ENCODE results near the gene CDK2AP2.

CDK2AP2 gene

DNA sequence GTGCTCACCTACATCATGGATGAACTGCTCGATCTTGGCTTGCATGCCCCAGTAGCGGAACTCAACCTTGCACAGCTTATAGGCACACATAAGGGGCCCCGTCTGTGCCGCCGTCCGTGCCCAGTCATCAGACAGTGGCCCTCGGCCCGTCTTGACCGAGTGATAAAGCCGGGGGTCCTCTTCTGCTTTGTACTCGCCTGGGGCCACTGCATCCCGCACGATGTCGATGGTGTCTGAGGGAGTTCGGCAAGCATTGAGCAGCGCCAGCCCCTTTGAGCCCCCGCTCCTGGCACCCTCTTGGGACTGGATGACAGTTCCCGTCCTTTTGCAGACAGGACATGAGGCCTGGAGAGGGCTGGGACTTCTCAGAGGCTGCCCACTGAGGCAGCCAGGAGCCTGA lies 6.1 kb downstream of the CDK2AP2 start:
- H3K4me1 ChIP-seq (ENCODE audit: control insufficient read depth, insufficient read depth, low read length) = peaks cover 18% of the 10 kb centered on the region
- no peaks in the 10 kb centered on the region for H3K9me3 ChIP-seq (ENCODE audit: control insufficient read depth, insufficient read depth, low read depth, low read length)
- no peak overlapping the region for H3K9ac ChIP-seq (ENCODE audit: low read length)
- peaks cover 36% of the 10 kb centered on the region for H3K36me3 ChIP-seq (ENCODE audit: control insufficient read depth, insufficient read depth, low read length)
- H3K4me3 ChIP-seq (ENCODE audit: low read depth, low read length) = no peak overlapping the region
- H3K27ac ChIP-seq (ENCODE audit: low read depth, low read length) = no peak overlapping the region
- peaks cover 8% of the 10 kb centered on the region for H3K27me3 ChIP-seq (ENCODE audit: control insufficient read depth, insufficient read depth, low read length)

GRCh38 chr11:67500831-67501715 lies 6.9 kb downstream of the CDK2AP2 start:
- Histone ChIP-seq H3K4me1 (ENCODE audit: control insufficient read depth, insufficient read depth, low read length) (peaks cover 13% of the 10 kb centered on the region), H3K27me3 (ENCODE audit: control insufficient read depth, insufficient read depth, low read length) (peaks cover 8% of the 10 kb centered on the region), H3K4me3 (ENCODE audit: low read depth, low read length) (no peak overlapping the region), H3K36me3 (ENCODE audit: control insufficient read depth, insufficient read depth, low read length) (peaks cover 42% of the 10 kb centered on the region), H3K9ac (ENCODE audit: low read length) (no peak overlapping the region), H3K27ac (ENCODE audit: low read depth, low read length) (no peak overlapping the region), H3K9me3 (ENCODE audit: control insufficient read depth, insufficient read depth, low read depth, low read length) (no peaks in the 10 kb centered on the region)

- Histone ChIP-seq H3K27ac (ENCODE audit: low read depth, low read length) (no peak overlapping the region), H3K36me3 (ENCODE audit: control insufficient read depth, insufficient read depth, low read length) (peaks cover 48% of the 10 kb centered on the region), H3K9me3 (ENCODE audit: control insufficient read depth, insufficient read depth, low read depth, low read length) (no peaks in the 10 kb centered on the region), H3K27me3 (ENCODE audit: control insufficient read depth, insufficient read depth, low read length) (peaks cover 8% of the 10 kb centered on the region), H3K4me1 (ENCODE audit: control insufficient read depth, insufficient read depth, low read length) (peaks cover 7% of the 10 kb centered on the region), H3K9ac (ENCODE audit: low read length) (no peak overlapping the region), H3K4me3 (ENCODE audit: low read depth, low read length) (no peak overlapping the region)
Measured at GRCh38 chr11:67500484-67500821, 7.5 kb downstream of the CDK2AP2 start.

GRCh38 chr11:67499808-67500483 lies 8.0 kb downstream of the CDK2AP2 start:
- peaks cover 51% of the 10 kb centered on the region for H3K36me3 ChIP-seq (ENCODE audit: control insufficient read depth, insufficient read depth, low read length)
- no peaks in the 10 kb centered on the region for H3K9me3 ChIP-seq (ENCODE audit: control insufficient read depth, insufficient read depth, low read depth, low read length)
- H3K4me3 ChIP-seq (ENCODE audit: low read depth, low read length) = no peak overlapping the region
- no peak overlapping the region for H3K27ac ChIP-seq (ENCODE audit: low read depth, low read length)
- no peak overlapping the region for H3K9ac ChIP-seq (ENCODE audit: low read length)
- peaks cover 8% of the 10 kb centered on the region for H3K27me3 ChIP-seq (ENCODE audit: control insufficient read depth, insufficient read depth, low read length)
- H3K4me1 ChIP-seq (ENCODE audit: control insufficient read depth, insufficient read depth, low read length) = peaks cover 5% of the 10 kb centered on the region

GRCh38 chr11:67498544-67498972 lies 9.4 kb downstream of the CDK2AP2 start:
- no peak overlapping the region for H3K9ac ChIP-seq (ENCODE audit: low read length)
- peaks cover 2% of the 10 kb centered on the region; the same call in 1 of the 2 replicates for H3K4me1 ChIP-seq (ENCODE audit: control insufficient read depth, insufficient read depth, low read length)
- H3K36me3 ChIP-seq (ENCODE audit: control insufficient read depth, insufficient read depth, low read length) = peaks cover 59% of the 10 kb centered on the region
- H3K9me3 ChIP-seq (ENCODE audit: control insufficient read depth, insufficient read depth, low read depth, low read length) = no peaks in the 10 kb centered on the region
- H3K4me3 ChIP-seq (ENCODE audit: low read depth, low read length) = no peak overlapping the region
- no peak overlapping the region for H3K27ac ChIP-seq (ENCODE audit: low read depth, low read length)
- peaks cover 4% of the 10 kb centered on the region for H3K27me3 ChIP-seq (ENCODE audit: control insufficient read depth, insufficient read depth, low read length)

DNA sequence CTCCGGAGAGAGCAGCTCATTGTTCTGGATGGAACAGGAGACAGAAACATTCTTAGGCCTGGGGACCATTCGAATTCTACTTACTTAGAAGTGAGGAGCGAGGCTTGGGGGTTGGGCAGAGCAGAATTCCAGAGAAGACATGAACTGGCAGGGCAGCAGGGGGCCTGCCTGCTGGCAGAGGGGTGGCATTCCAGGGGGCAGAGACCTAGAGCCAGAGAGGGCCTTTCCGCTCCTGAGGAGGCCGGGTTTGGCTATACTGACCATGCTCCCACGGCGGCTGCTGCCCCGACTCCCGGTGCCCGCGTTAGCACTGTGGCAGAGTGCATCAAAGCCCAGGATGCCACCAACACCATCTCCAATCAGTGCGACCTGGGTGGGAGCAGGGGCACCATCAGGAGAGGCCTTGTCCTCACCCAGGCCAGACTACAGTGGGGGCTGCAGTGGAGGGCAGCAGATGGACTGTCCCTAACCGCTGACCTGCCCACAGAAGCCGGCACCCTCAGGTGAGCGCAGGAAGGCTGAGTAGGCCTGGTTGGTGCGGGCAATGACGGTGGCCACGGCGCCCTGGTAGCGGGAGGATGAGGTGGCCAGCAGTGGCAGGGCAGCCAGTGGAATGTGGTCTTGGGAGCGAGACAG lies 10.2 kb downstream of the CDK2AP2 start:
- Histone ChIP-seq H3K4me1 (ENCODE audit: control insufficient read depth, insufficient read depth, low read length) (no peaks in the 10 kb centered on the region), H3K27me3 (ENCODE audit: control insufficient read depth, insufficient read depth, low read length) (no peaks in the 10 kb centered on the region), H3K9me3 (ENCODE audit: control insufficient read depth, insufficient read depth, low read depth, low read length) (no peaks in the 10 kb centered on the region), H3K9ac (ENCODE audit: low read length) (no peak overlapping the region), H3K36me3 (ENCODE audit: control insufficient read depth, insufficient read depth, low read length) (peaks cover 63% of the 10 kb centered on the region), H3K27ac (ENCODE audit: low read depth, low read length) (no peak overlapping the region), H3K4me3 (ENCODE audit: low read depth, low read length) (no peak overlapping the region)

DNA sequence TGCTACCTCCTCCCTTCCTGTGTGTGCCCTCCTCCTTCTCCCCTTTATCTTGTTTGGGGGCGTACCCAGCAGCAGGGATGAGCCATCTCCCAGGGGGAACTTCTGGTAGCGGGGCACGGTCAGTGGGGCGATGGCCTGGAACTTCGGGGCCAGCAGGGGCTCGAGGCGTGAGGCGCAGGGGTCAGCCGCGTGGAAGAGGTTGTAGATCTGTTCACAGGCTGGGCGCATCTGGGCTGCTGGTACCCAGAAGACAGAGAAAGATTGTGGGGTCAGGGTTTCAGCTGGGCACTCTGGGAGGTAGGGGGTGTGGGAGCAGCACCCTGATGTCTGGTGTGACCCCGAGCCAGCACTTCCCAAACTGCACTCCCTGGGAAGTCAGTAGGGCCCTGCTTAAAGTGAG lies 11.8 kb downstream of the CDK2AP2 start:
- Histone ChIP-seq H3K9ac (ENCODE audit: low read length) (no peak overlapping the region), H3K9me3 (ENCODE audit: control insufficient read depth, insufficient read depth, low read depth, low read length) (no peaks in the 10 kb centered on the region), H3K27me3 (ENCODE audit: control insufficient read depth, insufficient read depth, low read length) (no peaks in the 10 kb centered on the region), H3K4me1 (ENCODE audit: control insufficient read depth, insufficient read depth, low read length) (no peaks in the 10 kb centered on the region), H3K27ac (ENCODE audit: low read depth, low read length) (no peak overlapping the region), H3K4me3 (ENCODE audit: low read depth, low read length) (no peak overlapping the region), H3K36me3 (ENCODE audit: control insufficient read depth, insufficient read depth, low read length) (peaks cover 73% of the 10 kb centered on the region)

DNA sequence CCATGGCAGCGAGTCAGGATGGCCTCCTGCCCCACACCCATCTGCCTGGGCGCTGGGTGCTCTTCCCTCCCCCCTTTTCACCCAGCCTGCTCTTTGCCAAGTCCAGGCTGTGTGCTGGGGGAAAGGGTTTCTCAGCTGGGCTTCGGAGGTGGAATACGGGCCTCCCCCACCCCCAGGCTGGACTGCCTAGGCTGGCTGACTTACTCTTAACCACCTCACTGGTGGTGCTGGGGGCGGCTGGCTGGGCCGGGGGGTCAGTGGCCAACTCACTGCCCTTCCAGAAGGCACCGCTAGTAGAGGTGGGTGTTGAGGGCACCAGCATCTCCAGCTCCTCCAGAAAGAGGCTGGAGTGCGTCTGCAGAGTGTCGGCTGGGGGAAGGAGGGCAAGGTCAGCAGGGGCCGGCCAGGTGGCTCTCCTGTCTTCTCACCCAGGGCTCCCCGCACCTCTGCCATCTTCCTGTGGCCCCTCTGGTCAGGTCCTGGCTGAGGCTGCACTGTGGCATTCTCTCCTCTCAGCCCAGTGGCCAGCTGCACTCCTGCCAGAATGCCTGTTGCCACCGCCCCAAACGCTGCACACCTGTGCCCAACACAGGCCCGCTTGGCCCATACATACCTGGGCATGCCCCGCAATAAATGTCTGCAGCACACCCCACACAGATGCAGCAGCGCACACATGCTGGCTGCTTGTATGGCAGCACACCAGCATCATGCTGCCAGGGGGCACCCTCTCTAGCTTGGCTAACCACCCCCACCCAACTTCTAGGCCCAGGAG lies 12.5 kb downstream of the CDK2AP2 start:
- Histone ChIP-seq H3K27me3 (ENCODE audit: control insufficient read depth, insufficient read depth, low read length) (no peaks in the 10 kb centered on the region), H3K4me3 (ENCODE audit: low read depth, low read length) (no peak overlapping the region), H3K9ac (ENCODE audit: low read length) (no peak overlapping the region), H3K9me3 (ENCODE audit: control insufficient read depth, insufficient read depth, low read depth, low read length) (no peaks in the 10 kb centered on the region), H3K27ac (ENCODE audit: low read depth, low read length) (no peak overlapping the region), H3K4me1 (ENCODE audit: control insufficient read depth, insufficient read depth, low read length) (no peaks in the 10 kb centered on the region), H3K36me3 (ENCODE audit: control insufficient read depth, insufficient read depth, low read length) (peaks cover 73% of the 10 kb centered on the region)

- Histone ChIP-seq H3K27ac (ENCODE audit: low read depth, low read length) (no peak overlapping the region), H3K9me3 (ENCODE audit: control insufficient read depth, insufficient read depth, low read depth, low read length) (no peaks in the 10 kb centered on the region), H3K36me3 (ENCODE audit: control insufficient read depth, insufficient read depth, low read length) (peaks cover 79% of the 10 kb centered on the region), H3K9ac (ENCODE audit: low read length) (no peak overlapping the region), H3K27me3 (ENCODE audit: control insufficient read depth, insufficient read depth, low read length) (no peaks in the 10 kb centered on the region), H3K4me3 (ENCODE audit: low read depth, low read length) (no peak overlapping the region), H3K4me1 (ENCODE audit: control insufficient read depth, insufficient read depth, low read length) (no peaks in the 10 kb centered on the region)
Measured at GRCh38 chr11:67494371-67495233, 13.4 kb downstream of the CDK2AP2 start.

Measured in HUES6 (cell line).